Gastroesophageal sphincter (tissue), 3 donors: Measurements from ENCODE around the gene GRK1.

Experiments used
- CTCF ChIP-seq, 4 experiments: fragments of 200-600 bp in 2 of 4; fragments of 450-650 bp in 2 of 4; sonication (generic) in 1 of 4; IDR thresholded peaks; one replicate each; pipeline ENCODE4 v1.5.1; 2017 to 2019; ENCODE audit warnings: antibody characterized with exemption in 4 of 4, mild to moderate bottlenecking in 2 of 4, moderate library complexity in 2 of 4
- EP300 ChIP-seq: sonication (generic); formaldehyde crosslinking; IDR thresholded peaks from one replicate; pipeline ENCODE4 v1.6.1; 2017; ENCODE audit warnings: antibody characterized with exemption, mild to moderate bottlenecking
- POLR2A ChIP-seq, 2 donors: fragments of 450-650 bp; IDR thresholded peaks; one replicate each; pipeline ENCODE4 v1.6.1; 2017; ENCODE audit warnings: antibody characterized with exemption in 2 of 2, mild to moderate bottlenecking in 2 of 2, moderate library complexity in 1 of 2
- POLR2AphosphoS5 ChIP-seq: sonication (generic); formaldehyde crosslinking; IDR thresholded peaks from one replicate; pipeline ENCODE4 v1.6.1; 2017; ENCODE audit warnings: antibody characterized with exemption

GRCh38 chr13:113628291-113629270, 38.4 kb upstream of the GRK1 start:
- no peak for TF ChIP-seq CTCF (IDR thresholded peaks at IDR 0.05)
- no peak for TF ChIP-seq POLR2A (IDR thresholded peaks at IDR 0.05)
- TF ChIP-seq POLR2AphosphoS5 = no peak
- TF ChIP-seq EP300 = no peak
